ENCODE measurements around the gene LSAMP. TPM values are rescaled to one million over a fixed set of nuclear protein-coding genes. Genes with fewer than 3 reads are reported as not detected.

The LSAMP gene
- total RNA-seq, 1 experiment from 2014 or later = 10.1 TPM

GRCh38 chr3:116028157-116028556 is 417.1 kb downstream of the LSAMP start:
- peaks cover 8% of the 10 kb centered on the region for H3K4me1 ChIP-seq (ENCODE audit: insufficient read depth, low read length, poor library complexity, severe bottlenecking)
- intact Hi-C loops (cut with micrococcal nuclease; ENCODE audit: unreplicated experiment) = no loop called here
- H3K9me3 ChIP-seq (ENCODE audit: low read depth, low read length, poor library complexity, severe bottlenecking) = no peaks in the 10 kb centered on the region
- H3K4me3 ChIP-seq (ENCODE audit: low read depth, low read length, poor library complexity, severe bottlenecking) = no peak overlapping the region
- H3K36me3 ChIP-seq (ENCODE audit: insufficient read depth, low read length, poor library complexity, severe bottlenecking) = no peaks in the 10 kb centered on the region
- no peak overlapping the region for H3K27ac ChIP-seq (ENCODE audit: low read depth, low read length, poor library complexity, severe bottlenecking)
- no peaks in the 10 kb centered on the region for H3K27me3 ChIP-seq (replicated peaks; ENCODE audit: insufficient read depth, low read depth, low read length, poor library complexity)
- BruUV-seq (replicated peaks) = no TSS peak
- no peak for TF ChIP-seq CTCF (conservative IDR thresholded peaks at IDR 0.05; ENCODE audit: low read depth, low read length)
- DNase-seq (ENCODE audit: low spot score) = no peak
- CTCF ChIA-PET = no interaction called here
- POLR2A ChIA-PET (ENCODE audit: low non-redundant PET) = no interaction called here

- POLR2A ChIA-PET (ENCODE audit: low non-redundant PET) = no interaction called here
- H3K36me3 ChIP-seq (ENCODE audit: insufficient read depth, low read length, poor library complexity, severe bottlenecking) = no peaks in the 10 kb centered on the region
- H3K27me3 ChIP-seq (replicated peaks; ENCODE audit: insufficient read depth, low read depth, low read length, poor library complexity) = no peaks in the 10 kb centered on the region
- H3K4me3 ChIP-seq (ENCODE audit: low read depth, low read length, poor library complexity, severe bottlenecking) = no peak overlapping the region
- no peak for DNase-seq (ENCODE audit: low spot score)
- no peak overlapping the region for H3K27ac ChIP-seq (ENCODE audit: low read depth, low read length, poor library complexity, severe bottlenecking)
- no peak for TF ChIP-seq EZH2 (IDR thresholded peaks at IDR 0.05; ENCODE audit: borderline replicate concordance, low read depth, low read length, poor library complexity, severe bottlenecking)
- no peak for TF ChIP-seq CTCF (conservative IDR thresholded peaks at IDR 0.05; ENCODE audit: low read depth, low read length)
- intact Hi-C loops (cut with micrococcal nuclease; ENCODE audit: unreplicated experiment) = no loop called here
- no peaks in the 10 kb centered on the region for H3K4me1 ChIP-seq (ENCODE audit: insufficient read depth, low read length, poor library complexity, severe bottlenecking)
- no TSS peak for BruUV-seq (replicated peaks)
- CTCF ChIA-PET = no interaction called here
- no peaks in the 10 kb centered on the region for H3K9me3 ChIP-seq (ENCODE audit: low read depth, low read length, poor library complexity, severe bottlenecking)
Observed at GRCh38 chr3:116020989-116021388, 424.3 kb downstream of the LSAMP start.

- no peak overlapping the region for H3K4me3 ChIP-seq (ENCODE audit: low read depth, low read length, poor library complexity, severe bottlenecking)
- no peaks in the 10 kb centered on the region for H3K27me3 ChIP-seq (replicated peaks; ENCODE audit: insufficient read depth, low read depth, low read length, poor library complexity)
- H3K4me1 ChIP-seq (ENCODE audit: insufficient read depth, low read length, poor library complexity, severe bottlenecking) = no peaks in the 10 kb centered on the region
- POLR2A ChIA-PET (ENCODE audit: low non-redundant PET) = no interaction called here
- DNase-seq (ENCODE audit: low spot score) = no peak
- no TSS peak for BruUV-seq (replicated peaks)
- intact Hi-C loops (cut with micrococcal nuclease; ENCODE audit: unreplicated experiment) = no loop called here
- TF ChIP-seq CTCF (conservative IDR thresholded peaks at IDR 0.05; ENCODE audit: low read depth, low read length) = no peak
- no peak for TF ChIP-seq EZH2 (IDR thresholded peaks at IDR 0.05; ENCODE audit: borderline replicate concordance, low read depth, low read length, poor library complexity, severe bottlenecking)
- no peaks in the 10 kb centered on the region for H3K9me3 ChIP-seq (ENCODE audit: low read depth, low read length, poor library complexity, severe bottlenecking)
- H3K27ac ChIP-seq (ENCODE audit: low read depth, low read length, poor library complexity, severe bottlenecking) = no peak overlapping the region
- CTCF ChIA-PET = no interaction called here
- H3K36me3 ChIP-seq (ENCODE audit: insufficient read depth, low read length, poor library complexity, severe bottlenecking) = no peaks in the 10 kb centered on the region
Observed at GRCh38 chr3:116020495-116020894, 424.8 kb downstream of the LSAMP start.

Data from A673 (cell line).